ENCODE data around the gene RAMACL. TPM values are rescaled to one million over a fixed set of nuclear protein-coding genes. Genes with fewer than 3 reads are reported as not detected.

The RAMACL gene
- total and polyA plus RNA-seq, 11 donors, result 0.27 to 2.0 (median 0.69) TPM

GRCh38 chr6:166604328-166604727 lies 17.9 kb upstream of the RAMACL start:
- no peaks in the 10 kb centered on the region for H3K27me3 ChIP-seq
- no peak for ATAC-seq
- 96% methylated on average over 9 of the region's 9 CpGs for WGBS, 4 donors
- H3K4me1 ChIP-seq, result peaks cover 0 to 15% (median 10%) of the 10 kb centered on the region in 12 donors
- no peak for DNase-seq
- no peaks in the 10 kb centered on the region for H3K9me3 ChIP-seq
- H3K36me3 ChIP-seq, result no peaks in the 10 kb centered on the region
- TF ChIP-seq POLR2A (IDR thresholded peaks at IDR 0.05), result no peak
- no peak for TF ChIP-seq CTCF (IDR thresholded peaks at IDR 0.05)
- no peak overlapping the region for H3K27ac ChIP-seq
- intact Hi-C loops (cut with DNase I), result no loop called here
- no peak overlapping the region for H3K4me3 ChIP-seq

- Histone ChIP-seq H3K4me1 (peaks cover 0 to 25% (median 18%) of the 10 kb centered on the region in 12 donors), H3K36me3 (no peaks in the 10 kb centered on the region), H3K4me3 (no peak overlapping the region), H3K27me3 (no peaks in the 10 kb centered on the region), H3K27ac (no peak overlapping the region), H3K9me3 (no peaks in the 10 kb centered on the region)
- 89 to 95% (median 91%) methylated on average over 14 of the region's 14 CpGs for WGBS, 4 donors
- intact Hi-C loops (cut with DNase I), result no loop called here
- TF ChIP-seq CTCF (IDR thresholded peaks at IDR 0.05), result no peak
- no peak for TF ChIP-seq POLR2A (IDR thresholded peaks at IDR 0.05)
- ATAC-seq, result no peak
- no peak for DNase-seq
Observed at GRCh38 chr6:166603043-166603690, 16.7 kb upstream of the RAMACL start.

GRCh38 chr6:166601956-166602355 lies 15.5 kb upstream of the RAMACL start:
- TF ChIP-seq CTCF (IDR thresholded peaks at IDR 0.05) (no peak), POLR2A (IDR thresholded peaks at IDR 0.05) (no peak)
- Histone ChIP-seq H3K4me1 (peaks cover 0 to 34% (median 25%) of the 10 kb centered on the region in 12 donors), H3K36me3 (no peaks in the 10 kb centered on the region), H3K27ac (no peak overlapping the region), H3K4me3 (no peak overlapping the region), H3K27me3 (no peaks in the 10 kb centered on the region), H3K9me3 (no peaks in the 10 kb centered on the region)
- ATAC-seq (no peak), DNase-seq (no peak)
- intact Hi-C loops (cut with DNase I), result no loop called here
- 95 to 98% (median 97%) methylated on average over 10 of the region's 10 CpGs for WGBS, 4 donors

- no peak for TF ChIP-seq POLR2A (IDR thresholded peaks at IDR 0.05)
- TF ChIP-seq CTCF (IDR thresholded peaks at IDR 0.05), result no peak
- ATAC-seq (no peak), DNase-seq (no peak)
- intact Hi-C loops (cut with DNase I), result no loop called here
- H3K36me3 ChIP-seq, result no peaks in the 10 kb centered on the region
- no peaks in the 10 kb centered on the region for H3K9me3 ChIP-seq
- no peak overlapping the region for H3K4me3 ChIP-seq
- WGBS, 4 donors, result 83 to 87% (median 85%) methylated on average over 2 of the region's 2 CpGs
- H3K27me3 ChIP-seq, result no peaks in the 10 kb centered on the region
- H3K4me1 ChIP-seq, result peaks cover 0 to 35% (median 25%) of the 10 kb centered on the region in 12 donors
- H3K27ac ChIP-seq, result no peak overlapping the region
Observed at GRCh38 chr6:166600931-166601330, 14.5 kb upstream of the RAMACL start.
